IPS-18a (cell line): Measurements from ENCODE around the gene ZNF576.
"Not testable (repeated sequence)": the region's sequence is repeated elsewhere in the genome, so short reads cannot be mapped to it uniquely, and the experiment has no call there.

Source experiments
- H3K27ac ChIP-seq: one replicate; pipeline ENCODE4 v1.5.1; 2013; ENCODE audit warnings: low read length
- H3K27me3 ChIP-seq: one replicate; pipeline ENCODE4 v1.6.1; 2013; ENCODE audit warnings: mild to moderate bottlenecking, low read length; ENCODE audit not compliant: control insufficient read depth, insufficient read depth
- H3K36me3 ChIP-seq: one replicate; pipeline ENCODE4 v1.6.1; 2013; ENCODE audit warnings: low read depth, low read length; ENCODE audit not compliant: control insufficient read depth
- H3K4me1 ChIP-seq: one replicate; pipeline ENCODE4 v1.6.1; 2013; ENCODE audit warnings: low read depth, low read length; ENCODE audit not compliant: control insufficient read depth
- H3K4me3 ChIP-seq: one replicate; pipeline ENCODE4 v1.5.1; 2013; ENCODE audit warnings: low read length
- H3K9ac ChIP-seq: one replicate; pipeline ENCODE4 v1.6.1; 2013; ENCODE audit warnings: mild to moderate bottlenecking, low read length, moderate library complexity
- H3K9me3 ChIP-seq: one replicate; pipeline ENCODE4 v1.6.1; 2013; ENCODE audit warnings: low read depth, low read length; ENCODE audit not compliant: control insufficient read depth

ZNF576 gene

GRCh38 chr19:43594081-43594697 is 2.2 kb upstream of the ZNF576 start:
- Histone ChIP-seq H3K27ac (no peak overlapping the region), H3K36me3 (peaks cover 13% of the 10 kb centered on the region), H3K4me1 (peaks cover 4% of the 10 kb centered on the region), H3K27me3 (no peaks in the 10 kb centered on the region), H3K9me3 (no peaks in the 10 kb centered on the region), H3K9ac (no peak overlapping the region), H3K4me3 (peak overlapping the region; percentile 86)

DNA sequence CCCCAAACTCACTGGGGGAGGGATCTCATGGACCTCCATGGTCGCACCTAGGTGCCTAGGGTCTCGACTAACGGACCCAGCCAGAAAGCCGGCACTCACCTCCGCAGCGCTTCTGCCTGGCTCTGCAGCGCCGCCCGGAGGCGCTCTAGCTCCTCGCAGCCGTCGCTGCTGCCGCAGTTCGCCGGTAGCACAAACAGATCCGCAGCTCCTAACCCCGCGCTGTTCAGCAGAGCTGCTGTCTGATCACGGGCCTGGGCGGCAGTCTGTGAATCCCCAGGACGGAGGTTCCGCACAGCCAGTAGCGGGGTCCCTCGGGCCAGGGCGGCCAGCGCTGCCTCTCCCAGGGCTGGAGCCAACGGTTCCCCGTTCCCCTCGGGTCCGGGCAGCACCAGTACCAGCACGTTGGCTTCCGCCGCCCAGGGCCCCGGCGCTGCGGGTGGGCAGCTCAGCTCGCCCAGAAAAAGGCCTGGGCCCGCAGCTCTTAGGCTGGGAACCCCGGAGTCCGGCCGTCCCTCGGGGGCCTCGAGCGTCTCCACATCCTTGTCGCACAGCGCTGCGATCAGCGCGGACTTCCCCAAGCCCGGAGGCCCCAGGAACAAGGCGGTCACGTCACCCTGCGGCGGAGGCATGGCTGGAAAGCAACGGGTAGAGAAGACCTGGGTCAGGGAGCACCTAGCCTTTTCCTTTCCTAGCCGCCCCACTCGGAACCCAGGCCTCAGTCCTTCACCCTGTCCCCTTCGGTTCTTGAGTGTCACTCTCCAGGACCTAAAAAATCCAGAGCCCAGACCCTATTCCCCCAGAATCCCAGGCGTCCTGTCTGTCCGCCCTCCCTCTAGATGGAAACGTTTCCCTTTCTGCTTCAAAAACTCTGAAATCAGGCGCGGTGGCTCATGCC is 1.4 kb upstream of the ZNF576 start:
- Histone ChIP-seq H3K4me3 (peak overlapping the region; percentile 86), H3K9ac (peak overlapping the region; percentile 80), H3K36me3 (peaks cover 14% of the 10 kb centered on the region), H3K27me3 (no peaks in the 10 kb centered on the region), H3K9me3 (no peaks in the 10 kb centered on the region), H3K27ac (no peak overlapping the region), H3K4me1 (peaks cover 4% of the 10 kb centered on the region)

- H3K4me3 ChIP-seq = peak overlapping the region; percentile 86
Measured at GRCh38 chr19:43595605-43595998, 793 bp upstream of the ZNF576 start.

GRCh38 chr19:43596842-43597461 is 557 bp downstream of the ZNF576 start:
- peak overlapping the region; percentile 60 for H3K27ac ChIP-seq
- H3K27me3 ChIP-seq = no peaks in the 10 kb centered on the region
- peak overlapping the region; percentile 65 for H3K4me3 ChIP-seq
- peaks cover 4% of the 10 kb centered on the region for H3K4me1 ChIP-seq
- H3K36me3 ChIP-seq = peaks cover 9% of the 10 kb centered on the region
- peak overlapping the region; percentile 58 for H3K9ac ChIP-seq
- H3K9me3 ChIP-seq = no peaks in the 10 kb centered on the region

More at GRCh38 chr19:43595605-43595998, 793 bp upstream of the ZNF576 start:
- Histone ChIP-seq H3K27ac (no peak overlapping the region), H3K9ac (peak overlapping the region; percentile 80), H3K9me3 (no peaks in the 10 kb centered on the region), H3K27me3 (no peaks in the 10 kb centered on the region), H3K4me1 (peaks cover 4% of the 10 kb centered on the region), H3K36me3 (peaks cover 9% of the 10 kb centered on the region)

- no peak overlapping the region for H3K9ac ChIP-seq
- peaks cover 9% of the 10 kb centered on the region for H3K36me3 ChIP-seq
- H3K4me1 ChIP-seq = peaks cover 4% of the 10 kb centered on the region
- H3K9me3 ChIP-seq = no peaks in the 10 kb centered on the region
- H3K4me3 ChIP-seq = no peak overlapping the region
- no peaks in the 10 kb centered on the region for H3K27me3 ChIP-seq
- H3K27ac ChIP-seq = no peak overlapping the region
Measured at GRCh38 chr19:43597876-43598275, 1.5 kb downstream of the ZNF576 start.

DNA sequence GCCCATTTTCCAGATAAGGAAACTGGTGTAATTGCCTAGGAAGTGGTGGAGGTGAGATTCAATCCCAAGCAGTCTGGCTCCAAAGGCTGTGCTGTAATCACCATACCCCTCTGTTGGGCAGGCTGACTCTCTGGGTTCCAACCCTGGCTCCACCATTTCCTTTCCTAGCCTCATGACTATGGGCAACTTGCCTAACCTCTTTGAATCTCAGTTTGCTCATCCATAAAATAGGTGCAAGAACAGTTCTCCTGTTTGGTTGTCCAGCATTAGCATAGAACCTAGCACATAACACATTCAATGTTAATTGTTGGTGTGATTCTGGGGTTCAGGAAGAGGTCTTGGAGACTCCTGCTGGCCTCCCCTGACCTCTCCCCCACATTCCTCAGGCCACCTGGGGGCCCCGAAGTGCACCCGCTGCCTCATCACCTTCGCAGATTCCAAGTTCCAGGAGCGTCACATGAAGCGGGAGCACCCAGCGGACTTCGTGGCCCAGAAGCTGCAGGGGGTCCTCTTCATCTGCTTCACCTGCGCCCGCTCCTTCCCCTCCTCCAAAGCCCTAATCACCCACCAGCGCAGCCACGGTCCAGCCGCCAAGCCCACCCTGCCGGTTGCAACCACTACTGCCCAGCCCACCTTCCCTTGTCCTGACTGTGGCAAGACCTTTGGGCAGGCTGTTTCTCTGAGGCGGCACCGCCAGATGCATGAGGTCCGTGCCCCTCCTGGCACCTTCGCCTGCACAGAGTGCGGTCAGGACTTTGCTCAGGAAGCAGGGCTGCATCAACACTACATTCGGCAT is 2.2 kb downstream of the ZNF576 start:
- Histone ChIP-seq H3K9ac (no peak overlapping the region), H3K4me3 (no peak overlapping the region), H3K9me3 (no peaks in the 10 kb centered on the region), H3K27ac (no peak overlapping the region), H3K36me3 (peaks cover 4% of the 10 kb centered on the region), H3K27me3 (no peaks in the 10 kb centered on the region), H3K4me1 (peaks cover 4% of the 10 kb centered on the region)

DNA sequence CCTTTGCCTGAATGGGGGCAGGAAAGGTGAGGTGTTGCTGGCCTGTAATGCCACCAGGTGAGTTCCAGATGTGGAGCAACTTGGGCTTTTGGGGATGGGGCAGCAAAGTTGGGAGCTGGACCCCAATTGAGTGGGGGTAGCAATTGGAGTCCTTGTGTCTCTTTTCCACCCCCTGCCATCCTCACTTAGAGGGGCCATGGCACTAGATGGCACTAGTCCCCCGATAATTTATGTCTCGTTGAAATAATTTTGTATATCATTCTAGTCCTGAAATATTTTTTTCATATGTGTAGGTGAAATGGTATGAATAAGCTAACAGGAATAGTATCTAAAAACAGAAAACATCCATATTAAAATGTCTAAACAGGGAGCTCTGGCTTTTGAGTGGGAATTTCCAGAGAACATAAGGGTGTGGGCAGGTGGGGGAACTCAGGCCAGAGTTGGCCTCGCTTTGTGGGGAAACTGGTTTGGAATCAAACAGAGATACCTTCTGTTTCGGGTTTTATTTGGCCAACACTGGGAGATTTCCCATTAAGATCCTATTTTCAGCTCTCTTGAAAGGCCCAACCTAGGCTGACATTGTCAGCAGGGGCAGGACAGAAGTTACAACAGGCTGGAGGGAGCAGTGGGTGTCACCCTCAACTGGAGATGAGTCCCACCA is 3.4 kb downstream of the ZNF576 start:
- Histone ChIP-seq H3K9me3 (no peaks in the 10 kb centered on the region), H3K4me3 (no peak overlapping the region), H3K27ac (no peak overlapping the region), H3K36me3 (peaks cover 4% of the 10 kb centered on the region), H3K4me1 (peaks cover 4% of the 10 kb centered on the region), H3K27me3 (no peaks in the 10 kb centered on the region), H3K9ac (no peak overlapping the region)

DNA sequence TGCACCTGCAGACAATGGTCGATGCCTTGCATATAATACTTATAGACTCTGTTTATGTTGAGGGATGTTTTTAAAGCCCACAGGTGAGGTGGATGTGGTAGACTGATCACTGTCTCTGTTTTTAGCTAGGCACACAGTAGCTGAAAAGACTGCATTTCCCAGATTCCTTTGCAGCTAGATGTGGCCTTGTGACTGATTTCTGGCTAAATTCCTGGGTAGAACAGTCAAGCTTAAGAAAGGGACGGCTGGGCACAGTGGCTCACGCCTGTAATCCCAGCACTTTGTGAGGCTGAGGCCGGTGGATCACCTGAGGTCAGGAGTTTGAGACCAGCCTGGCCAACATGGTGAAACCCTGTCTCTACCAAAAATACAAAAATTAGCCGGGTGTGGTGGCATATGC is 3.9 kb downstream of the ZNF576 start:
- not testable (repeated sequence) for H3K27me3 ChIP-seq, H3K4me3 ChIP-seq, H3K36me3 ChIP-seq, H3K9me3 ChIP-seq, H3K27ac ChIP-seq, H3K4me1 ChIP-seq, H3K9ac ChIP-seq

GRCh38 chr19:43605875-43606568 is 9.6 kb downstream of the ZNF576 start:
- Histone ChIP-seq H3K9ac (no peak overlapping the region), H3K4me3 (no peak overlapping the region), H3K36me3 (no peaks in the 10 kb centered on the region), H3K27me3 (no peaks in the 10 kb centered on the region), H3K4me1 (no peaks in the 10 kb centered on the region), H3K9me3 (no peaks in the 10 kb centered on the region), H3K27ac (no peak overlapping the region)

GRCh38 chr19:43606569-43607229 is 10.3 kb downstream of the ZNF576 start:
- no peaks in the 10 kb centered on the region for H3K27me3 ChIP-seq
- H3K4me1 ChIP-seq = no peaks in the 10 kb centered on the region
- H3K9me3 ChIP-seq = no peaks in the 10 kb centered on the region
- no peak overlapping the region for H3K4me3 ChIP-seq
- no peak overlapping the region for H3K9ac ChIP-seq
- no peaks in the 10 kb centered on the region for H3K36me3 ChIP-seq
- no peak overlapping the region for H3K27ac ChIP-seq
